GM12865 (cell line): ENCODE measurements around the gene RTN4RL1.

Experiments
- DNase-seq: peaks from one replicate; pipeline ENCODE4 v3.0.0; 2010; ENCODE audit warnings: low read depth
- H3K4me3 ChIP-seq: 2 replicates; pipeline ENCODE4 v1.5.1; 2011; ENCODE audit warnings: mild to moderate bottlenecking, low read depth, low read length, control low read depth
- TF ChIP-seq, protein P1 (sequence below): IDR thresholded peaks from 2 replicates; pipeline ENCODE4 v1.5.1; 2011; ENCODE audit warnings: low read length, control low read depth, low read depth, inconsistent platforms; ENCODE audit not compliant: insufficient read depth; ENCODE audit errors: missing control alignments

RTN4RL1 gene

DNA sequence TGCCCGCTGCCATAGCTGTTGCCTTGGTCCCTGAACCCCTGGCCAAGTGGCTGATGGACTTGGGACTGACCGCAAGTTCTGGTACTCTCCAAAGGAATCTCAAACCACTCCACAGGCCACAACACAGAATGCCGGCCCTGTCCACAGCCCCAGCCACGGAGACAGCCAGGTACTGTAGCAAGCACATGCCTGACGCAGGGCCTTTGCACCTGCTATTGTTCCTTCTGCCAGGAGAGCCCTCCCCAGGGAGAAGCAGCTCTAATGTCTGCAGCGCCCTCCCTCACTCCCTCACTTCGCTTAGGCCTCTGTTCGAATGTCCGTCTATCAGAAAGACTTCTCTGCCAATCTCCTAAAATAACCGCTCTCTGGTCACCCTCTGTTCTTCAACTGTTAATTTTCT, 15.4 kb downstream of the RTN4RL1 start:
- TF ChIP-seq, protein P1, sequence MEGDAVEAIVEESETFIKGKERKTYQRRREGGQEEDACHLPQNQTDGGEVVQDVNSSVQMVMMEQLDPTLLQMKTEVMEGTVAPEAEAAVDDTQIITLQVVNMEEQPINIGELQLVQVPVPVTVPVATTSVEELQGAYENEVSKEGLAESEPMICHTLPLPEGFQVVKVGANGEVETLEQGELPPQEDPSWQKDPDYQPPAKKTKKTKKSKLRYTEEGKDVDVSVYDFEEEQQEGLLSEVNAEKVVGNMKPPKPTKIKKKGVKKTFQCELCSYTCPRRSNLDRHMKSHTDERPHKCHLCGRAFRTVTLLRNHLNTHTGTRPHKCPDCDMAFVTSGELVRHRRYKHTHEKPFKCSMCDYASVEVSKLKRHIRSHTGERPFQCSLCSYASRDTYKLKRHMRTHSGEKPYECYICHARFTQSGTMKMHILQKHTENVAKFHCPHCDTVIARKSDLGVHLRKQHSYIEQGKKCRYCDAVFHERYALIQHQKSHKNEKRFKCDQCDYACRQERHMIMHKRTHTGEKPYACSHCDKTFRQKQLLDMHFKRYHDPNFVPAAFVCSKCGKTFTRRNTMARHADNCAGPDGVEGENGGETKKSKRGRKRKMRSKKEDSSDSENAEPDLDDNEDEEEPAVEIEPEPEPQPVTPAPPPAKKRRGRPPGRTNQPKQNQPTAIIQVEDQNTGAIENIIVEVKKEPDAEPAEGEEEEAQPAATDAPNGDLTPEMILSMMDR = no peak
- H3K4me3 ChIP-seq = no peak overlapping the region
- no peak for DNase-seq

DNA sequence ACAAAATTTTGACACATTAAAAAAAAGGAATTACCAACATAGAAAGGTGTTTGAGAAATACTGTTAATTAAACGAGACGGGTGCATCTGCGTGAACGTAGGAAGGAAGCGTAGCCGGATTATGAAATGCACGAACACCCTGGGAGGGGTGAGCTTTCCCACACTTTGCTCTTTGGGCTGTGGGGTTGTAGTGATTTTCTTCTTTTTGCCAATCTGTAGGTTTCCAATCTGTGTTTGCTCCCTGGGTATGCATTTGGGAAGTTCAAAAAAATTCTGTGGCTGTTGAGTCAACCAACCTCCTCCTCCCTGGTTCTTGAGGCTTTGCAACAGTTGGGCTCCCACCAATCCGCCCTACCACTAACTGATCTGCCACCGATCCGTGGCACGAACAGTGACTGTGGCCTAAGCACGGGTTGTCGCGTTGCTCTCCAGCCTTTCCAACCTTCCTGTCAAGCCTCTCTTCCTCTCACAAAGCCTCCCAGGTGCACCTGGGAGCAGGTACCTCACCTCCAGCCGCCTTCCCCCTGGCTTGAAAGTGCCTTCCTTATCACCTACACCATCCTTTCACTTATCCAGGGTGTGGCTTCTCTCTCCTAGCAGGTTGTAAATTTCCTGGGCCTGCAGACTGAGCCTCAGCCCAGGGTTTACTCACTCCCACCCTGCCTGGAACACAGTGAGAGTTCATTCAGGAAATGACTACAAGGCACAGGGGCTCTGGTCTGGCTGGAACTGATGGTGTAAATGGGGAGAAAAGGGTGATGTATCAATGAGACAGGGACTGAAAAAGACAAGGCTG, 16.6 kb downstream of the RTN4RL1 start:
- DNase-seq = no peak
- TF ChIP-seq, protein P1 = no peak
- no peak overlapping the region for H3K4me3 ChIP-seq

DNA sequence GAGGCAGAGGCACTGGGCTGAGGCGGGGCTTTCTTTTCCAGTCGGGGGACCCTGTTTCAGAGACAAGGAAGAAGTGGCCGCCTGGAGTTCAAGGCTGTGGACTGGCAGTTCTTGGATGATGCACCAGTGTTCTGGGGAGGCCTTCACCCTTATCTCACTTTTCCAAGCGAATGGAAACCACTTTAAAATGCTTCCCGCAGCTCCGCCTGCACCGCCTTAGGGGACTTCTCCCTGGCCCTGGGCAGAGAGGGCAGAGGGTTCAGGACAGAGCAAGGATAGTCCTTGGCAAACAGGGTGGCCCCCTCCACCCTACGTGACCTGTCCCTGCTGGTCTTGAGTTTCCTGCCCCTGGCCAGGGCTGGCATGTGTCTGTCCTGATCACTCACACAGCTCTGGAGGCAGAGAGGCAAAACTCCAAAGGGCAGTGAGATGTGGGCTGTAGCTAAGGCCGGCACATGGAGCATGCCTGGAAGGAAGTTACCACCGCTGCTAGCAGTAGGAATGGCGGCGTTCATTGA, 20.6 kb downstream of the RTN4RL1 start:
- no peak for DNase-seq
- H3K4me3 ChIP-seq = no peak overlapping the region
- TF ChIP-seq, protein P1 = no peak

DNA sequence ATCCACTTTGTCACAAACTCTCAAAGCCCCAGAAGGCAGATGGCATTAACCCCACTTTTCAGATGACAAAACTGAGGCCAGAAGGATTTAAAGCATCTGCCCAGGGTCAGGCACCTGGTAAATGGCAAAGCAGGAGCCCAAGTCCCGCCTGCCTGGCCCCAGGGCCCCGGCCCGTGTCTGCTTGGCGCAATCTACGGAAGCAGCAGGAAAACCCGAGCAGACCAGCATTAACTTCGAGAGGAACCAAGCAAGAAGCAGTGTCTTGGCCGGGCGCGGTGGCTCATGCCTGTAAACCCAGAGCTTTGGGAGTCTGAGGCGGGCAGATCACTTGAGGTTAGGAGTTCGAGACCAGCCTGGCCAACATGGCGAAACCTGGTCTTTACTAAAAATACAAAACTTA, 21.6 kb downstream of the RTN4RL1 start:
- no peak overlapping the region for H3K4me3 ChIP-seq
- TF ChIP-seq, protein P1 = no peak

DNA sequence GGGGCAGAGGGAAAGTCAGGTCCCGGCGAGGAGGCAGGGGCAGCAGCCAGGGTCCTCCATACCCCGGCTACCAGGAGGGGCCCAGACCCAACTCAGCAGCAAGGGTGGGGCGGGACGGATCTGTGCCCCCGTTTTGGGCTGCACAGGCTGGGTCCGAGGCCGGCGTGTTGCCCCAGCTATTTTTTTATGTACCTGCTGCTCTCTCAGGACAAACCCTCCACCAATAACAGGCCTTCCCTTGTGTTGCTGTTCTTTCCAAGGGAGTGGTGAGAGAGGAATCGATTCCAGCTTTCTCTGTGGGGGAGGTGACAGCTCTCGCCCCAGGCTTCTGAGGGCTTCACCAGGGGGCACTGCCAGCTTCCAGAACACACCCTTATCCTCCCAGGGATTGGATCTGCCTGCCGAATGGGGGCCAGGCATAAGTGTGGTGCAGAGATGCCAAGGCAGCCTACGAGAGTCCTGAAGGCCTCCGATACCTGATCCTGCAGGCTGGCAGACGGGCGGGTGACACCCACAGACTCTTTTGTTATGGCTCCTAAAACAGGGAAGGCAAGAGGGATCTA, 22.3 kb downstream of the RTN4RL1 start:
- no peak overlapping the region for H3K4me3 ChIP-seq
- TF ChIP-seq, protein P1 = no peak
- no peak for DNase-seq

More for the DNA sequence above, 21.6 kb downstream of the RTN4RL1 start:
- no peak for DNase-seq

DNA sequence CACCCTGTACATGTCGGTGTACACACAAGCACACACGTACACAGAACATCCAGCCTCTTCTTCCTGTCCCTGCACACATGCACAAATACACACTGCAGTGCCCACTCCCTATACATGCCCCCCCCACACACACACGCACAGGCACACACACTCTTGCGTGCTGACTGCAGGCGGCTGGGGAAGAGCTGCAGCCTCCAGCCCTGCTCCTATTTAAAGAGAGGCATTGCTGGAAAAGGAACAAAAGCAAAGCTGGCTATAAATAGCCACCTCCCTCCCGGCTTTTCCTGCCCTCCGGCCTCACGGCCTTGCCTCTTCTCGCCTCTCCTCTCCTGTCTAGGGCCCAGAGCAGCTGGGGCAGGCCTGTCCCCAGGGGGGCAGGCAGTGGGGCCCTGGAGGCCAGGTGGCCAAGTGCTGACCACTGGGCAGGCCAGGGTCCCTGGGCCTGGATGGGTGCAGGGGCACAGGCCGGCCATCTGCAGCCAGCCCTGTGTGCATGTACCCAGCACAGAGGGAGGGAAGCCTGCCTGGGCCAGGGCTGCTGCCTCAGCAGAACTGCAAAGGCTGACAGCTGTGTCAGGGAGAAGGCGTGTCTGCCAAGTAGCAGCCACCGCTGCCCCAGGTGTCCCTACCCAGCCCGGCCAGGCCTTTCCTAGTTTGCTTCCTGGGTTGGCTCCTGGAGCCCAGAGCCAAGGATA, 25.4 kb downstream of the RTN4RL1 start:
- no peak overlapping the region for H3K4me3 ChIP-seq
- TF ChIP-seq, protein P1 = no peak
- DNase-seq = no peak
